Measurements from ENCODE around the gene TEX26.

Gene TEX26

DNA sequence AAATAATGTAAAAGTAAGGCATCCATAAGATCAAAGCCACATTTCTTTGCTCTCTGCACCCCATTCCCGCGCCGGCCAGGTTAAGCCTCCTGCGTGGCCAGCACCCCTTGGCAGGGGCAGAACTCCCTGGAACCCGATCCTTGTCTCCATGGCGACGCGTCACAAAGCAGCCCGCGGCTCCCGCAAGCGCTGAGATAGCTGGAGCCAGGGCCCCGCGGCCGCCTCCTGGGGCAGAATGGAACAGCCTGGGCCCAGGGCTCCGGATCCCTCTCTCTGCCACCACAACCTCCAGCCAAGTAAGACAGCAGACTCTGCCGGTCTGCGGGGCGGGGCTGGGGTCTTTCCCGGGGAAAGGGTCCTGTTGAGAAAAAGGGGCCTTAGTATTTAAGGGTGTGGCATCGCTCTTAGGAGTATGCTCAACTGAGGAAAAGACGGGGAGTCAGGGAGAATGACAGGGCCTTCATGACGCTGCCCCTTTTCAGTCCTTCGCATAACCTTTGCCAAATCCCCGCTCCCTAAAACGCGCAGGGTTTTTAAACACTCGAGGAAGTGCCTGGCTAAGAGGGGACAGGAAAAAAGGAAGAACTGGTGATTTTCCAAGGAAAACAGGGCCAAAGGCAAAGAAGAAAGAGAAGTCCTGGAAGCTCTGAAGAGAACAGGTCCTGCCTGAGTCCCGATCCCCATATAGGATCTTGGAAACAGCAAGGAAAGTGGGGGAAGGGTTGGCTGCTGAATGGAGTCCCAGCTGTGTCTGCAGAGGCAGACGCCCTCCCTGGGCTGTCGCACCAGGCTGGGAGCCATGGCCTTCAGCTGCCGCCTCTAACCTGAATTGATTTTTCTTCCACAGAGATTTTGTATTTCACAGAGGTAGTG, at the start of gene TEX26:
Gene TEX26 (plus strand): TSS at position 176 of the 873 bp plus-strand sequence. CDS start 60 bp downstream, at position 236.
- no peak for DNase-seq

DNA sequence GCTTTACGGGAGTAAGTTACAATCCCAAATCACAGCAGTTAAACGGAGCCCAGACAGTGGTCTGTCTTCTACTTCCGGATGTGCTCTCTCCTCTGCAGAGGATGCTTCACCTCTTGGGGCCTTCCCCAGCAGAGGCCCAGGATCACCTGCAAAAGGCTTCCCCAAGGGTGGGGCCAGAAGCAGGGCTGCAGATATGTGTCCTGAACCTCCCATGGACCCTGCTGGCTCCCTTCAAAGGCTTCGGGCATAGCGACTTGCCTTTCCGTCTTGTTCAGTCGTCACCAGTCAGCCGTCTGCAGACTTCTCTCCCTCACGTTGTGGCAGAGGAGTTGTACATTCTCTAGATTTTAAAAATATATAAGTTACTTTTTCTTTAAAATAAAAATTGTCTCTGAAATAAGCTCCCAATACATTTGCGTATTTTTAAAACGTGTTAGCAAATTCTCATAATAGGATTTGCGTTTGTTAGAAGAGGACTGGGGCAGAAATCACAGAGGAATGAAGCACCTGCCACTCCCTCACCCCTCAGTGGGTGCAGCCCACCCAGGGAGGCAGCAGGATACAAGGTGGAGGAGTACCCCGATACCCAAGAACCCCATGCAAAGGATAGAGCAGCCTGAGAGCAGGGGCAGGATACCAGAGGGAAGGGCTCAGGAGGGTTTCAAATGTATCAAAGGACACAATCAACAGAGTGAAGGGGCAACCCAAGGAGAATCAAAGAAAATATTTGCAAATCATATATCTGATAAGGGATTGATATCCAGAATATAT, 49.3 kb upstream of the TEX26 start:
- DNase-seq = no peak

DNA sequence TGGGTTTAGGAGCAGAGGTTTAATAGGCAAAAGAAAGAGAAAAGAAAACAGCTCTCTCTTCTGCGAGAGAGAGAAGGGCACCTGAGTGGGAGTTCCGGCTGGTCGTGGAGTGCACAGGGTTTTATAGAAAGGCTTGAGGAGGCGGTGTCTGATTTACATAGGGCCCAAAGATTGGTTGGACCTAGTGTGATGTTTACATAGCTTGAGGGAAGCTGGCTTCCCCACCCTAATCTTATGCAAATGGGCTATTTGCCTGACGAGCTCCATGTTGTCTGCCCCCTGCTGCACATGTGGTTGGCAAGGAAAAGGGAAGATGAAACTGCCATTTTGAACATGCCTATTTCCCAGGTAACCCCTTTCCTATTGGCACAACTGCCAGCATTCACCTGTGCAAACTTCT, 47.9 kb upstream of the TEX26 start:
- no peak for DNase-seq

DNA sequence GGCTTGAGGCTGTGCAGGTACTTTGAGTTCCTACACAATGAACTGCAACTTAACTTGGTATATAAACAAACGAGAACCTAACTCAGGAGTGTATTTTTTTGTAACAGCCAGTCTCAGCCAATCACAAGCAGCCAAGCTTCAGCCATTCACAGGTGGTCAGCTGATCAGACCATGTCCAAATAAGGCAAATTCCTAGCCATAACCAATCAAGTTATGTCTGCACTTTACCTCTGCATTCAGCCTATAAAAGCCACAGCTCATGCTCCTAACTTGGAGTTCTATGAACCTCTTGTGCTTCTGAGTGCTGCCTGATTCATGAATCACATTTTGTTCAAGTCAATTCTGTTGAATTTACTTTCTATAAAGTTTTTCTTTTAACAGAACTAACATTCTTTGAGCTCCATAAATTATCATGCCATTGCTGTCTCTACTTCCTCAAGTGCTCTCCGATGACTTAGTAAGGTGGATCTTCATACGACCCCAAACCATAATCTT, 43.2 kb upstream of the TEX26 start:
- no peak for DNase-seq

DNA sequence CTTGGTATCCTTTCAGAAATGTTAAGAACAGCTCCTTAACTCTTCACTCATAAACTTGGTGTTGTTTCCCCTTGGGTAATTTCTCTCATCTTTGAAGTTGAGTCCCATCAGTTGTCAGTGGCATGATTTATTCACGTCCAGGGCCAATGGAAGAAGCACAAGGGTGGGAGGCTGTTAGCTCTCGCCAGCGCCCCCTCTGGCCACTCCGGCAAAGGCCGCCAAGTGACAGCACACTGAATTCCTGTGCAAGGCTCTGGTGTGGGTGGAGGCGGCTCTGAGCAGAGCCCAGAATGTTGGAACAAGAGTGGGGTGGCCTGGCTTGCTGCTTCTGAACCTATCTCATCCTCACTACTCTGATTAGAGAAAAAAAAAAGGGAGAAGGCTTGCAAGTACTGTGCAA, 39.5 kb upstream of the TEX26 start:
- DNase-seq = no peak

DNA sequence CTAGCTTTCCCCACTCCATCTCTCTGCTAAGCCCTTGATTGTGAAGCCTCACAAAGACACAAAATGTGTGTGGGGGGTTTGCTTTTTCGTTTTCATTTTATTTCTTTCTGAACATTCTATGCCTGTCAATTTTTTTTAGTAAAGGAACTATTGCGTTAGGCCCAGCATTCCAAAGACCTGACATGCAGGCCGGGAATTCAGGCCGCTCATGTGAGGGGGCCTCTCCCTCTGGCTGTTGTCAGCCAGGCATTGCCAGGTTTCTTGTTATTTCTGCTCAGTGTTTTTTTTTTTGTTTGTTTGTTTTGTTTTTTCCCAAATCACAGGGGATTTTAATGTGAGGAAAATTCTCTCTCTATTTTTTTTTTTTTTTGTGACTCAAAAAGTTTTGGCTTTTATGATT, 36.7 kb upstream of the TEX26 start:
- no peak for DNase-seq

GRCh38 chr13:30898070-30898469, 34.4 kb upstream of the TEX26 start:
- no peak for DNase-seq

GRCh38 chr13:30898678-30899241, 33.7 kb upstream of the TEX26 start:
- DNase-seq = no peak

DNA sequence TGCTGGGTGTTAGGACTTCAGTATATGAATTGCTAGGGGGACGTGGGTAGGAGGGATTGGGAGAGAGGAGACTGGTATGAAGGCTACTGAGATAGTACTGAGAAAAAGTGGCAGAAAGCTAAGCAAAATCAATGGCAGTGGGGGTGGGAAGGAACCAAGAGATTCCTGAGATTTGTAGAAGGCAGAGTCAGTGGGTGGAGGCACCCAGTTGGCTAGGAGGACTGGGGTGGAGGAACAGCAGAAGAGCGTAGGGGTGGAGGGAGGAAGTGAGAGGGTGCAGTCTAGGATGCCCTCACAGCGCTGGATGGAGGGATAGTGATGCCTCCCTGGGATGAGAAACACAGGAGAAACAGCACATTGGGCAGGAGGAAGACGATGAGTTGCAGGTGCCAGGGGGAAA, 32.0 kb upstream of the TEX26 start:
- no peak for DNase-seq

DNA sequence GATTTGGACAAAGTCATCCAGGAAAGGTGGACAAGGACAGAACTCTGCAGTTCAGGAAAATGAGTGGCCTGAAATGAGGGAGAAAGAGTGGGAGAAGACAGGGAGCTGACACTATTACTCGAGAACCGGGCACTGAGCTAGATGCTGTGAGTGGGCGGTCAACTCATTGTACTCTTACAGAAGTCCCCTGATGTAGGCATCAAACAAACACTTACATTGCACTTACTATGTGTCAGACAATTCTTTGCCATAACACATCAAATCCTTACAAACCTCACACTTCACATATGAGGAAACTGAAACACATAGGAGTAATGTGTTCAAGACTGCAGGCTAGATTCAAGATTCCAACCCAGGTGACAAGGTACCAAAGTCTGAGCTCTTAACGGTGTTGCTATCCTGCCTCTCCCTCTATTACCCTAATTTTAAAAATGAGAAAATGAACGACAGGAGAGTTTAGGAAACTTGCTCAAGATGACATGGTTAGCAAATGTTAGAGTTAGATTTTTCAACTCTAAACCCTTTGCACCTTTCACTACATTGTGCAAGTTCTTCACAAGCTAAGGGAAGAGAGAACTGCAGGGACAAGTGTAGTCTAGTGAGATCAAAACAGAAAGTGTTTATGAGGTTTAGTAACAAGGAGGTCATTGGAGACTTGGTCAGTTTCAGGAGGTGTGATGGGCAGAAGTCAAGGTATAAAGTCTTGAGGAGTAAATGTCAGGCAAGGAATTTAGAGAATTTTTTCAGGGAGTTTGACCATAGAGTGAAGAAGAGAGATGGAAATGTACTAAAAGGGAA, 31.3 kb upstream of the TEX26 start:
- no peak for DNase-seq

DNA sequence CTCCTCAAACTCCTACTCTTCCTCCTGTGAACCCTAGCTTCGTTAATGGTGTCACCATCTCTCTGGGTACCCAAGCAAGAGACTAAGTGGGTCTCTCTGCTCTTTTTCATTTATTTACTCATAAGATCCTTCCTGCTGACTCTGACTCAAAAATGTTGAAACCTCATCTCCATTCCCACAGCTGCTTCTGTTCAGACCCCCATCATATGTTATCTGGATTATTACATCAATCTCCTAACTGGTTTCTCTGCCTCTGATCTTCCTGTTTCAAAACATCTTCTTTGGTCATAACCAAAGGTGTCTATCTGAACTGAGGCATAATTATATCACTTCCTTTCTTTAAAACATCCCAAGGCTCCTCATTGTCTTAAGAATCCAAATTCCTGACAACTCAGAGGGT, 28.4 kb upstream of the TEX26 start:
- no peak for DNase-seq

DNA sequence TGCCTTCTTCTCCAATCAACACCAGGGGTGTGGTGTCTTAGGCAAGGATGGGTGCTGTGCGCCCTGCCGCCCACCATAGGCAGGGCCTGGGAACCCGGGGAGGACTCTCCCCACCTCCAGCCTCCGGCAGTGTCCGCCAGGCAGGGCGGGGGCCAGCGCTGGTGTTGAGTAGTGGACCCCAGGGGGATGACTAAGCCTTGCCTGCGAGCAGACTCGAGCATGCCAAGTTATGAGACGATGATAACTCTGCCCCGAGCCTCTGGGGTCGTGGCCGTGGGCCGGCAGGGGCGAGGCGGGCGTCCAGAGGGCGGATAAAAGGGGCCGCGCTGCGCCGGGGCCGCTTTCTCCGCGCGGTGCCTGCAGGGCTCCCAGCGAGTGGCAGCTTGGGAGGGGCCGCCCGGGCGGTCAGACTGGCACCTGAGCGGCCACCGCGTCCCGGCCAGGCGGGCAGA, 26.5 kb upstream of the TEX26 start, which contains the start of gene MEDAG:
Gene MEDAG (plus strand): TSS at position 340 of the 452 bp plus-strand sequence. CDS start 245 bp downstream, outside the sequence.
- no peak for DNase-seq

GRCh38 chr13:30906411-30907051, 25.9 kb upstream of the TEX26 start:
- DNase-seq = no peak

DNA sequence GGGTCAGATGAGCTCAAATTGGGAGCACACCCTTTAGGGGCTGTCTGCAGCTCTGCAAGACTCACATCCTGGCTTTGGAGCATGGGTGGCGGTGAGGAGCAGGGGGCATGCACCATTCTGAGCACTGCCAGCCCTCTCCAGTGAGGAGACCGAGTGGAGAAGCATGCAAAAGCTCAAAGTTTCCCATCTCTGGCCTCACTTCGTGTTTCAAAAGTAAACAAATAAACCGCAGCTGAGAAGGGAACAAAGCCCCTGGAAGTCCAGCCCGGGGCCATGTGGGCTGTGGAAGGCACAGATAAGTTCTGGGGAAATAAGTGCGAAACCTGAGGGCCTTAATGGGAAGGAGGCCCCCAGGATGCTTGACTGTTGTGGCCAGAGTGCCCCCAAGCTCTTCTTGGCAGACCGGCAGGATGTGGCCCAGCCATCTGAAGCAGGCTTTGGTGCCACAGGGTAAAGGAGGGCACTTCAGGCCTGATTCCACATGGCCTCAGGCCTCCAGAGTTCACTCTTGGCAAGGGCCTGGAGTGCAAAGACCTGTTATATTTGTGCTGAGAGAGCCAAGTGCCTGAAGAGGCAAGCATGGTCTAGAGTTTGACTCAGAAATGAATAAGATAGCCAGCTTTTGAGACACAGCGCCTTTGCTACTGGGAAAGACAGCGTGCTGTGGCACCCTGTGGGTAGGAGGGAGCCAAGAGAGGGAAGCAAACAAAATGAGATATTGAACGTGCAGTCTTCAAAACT, 25.2 kb upstream of the TEX26 start:
- DNase-seq = no peak

DNA sequence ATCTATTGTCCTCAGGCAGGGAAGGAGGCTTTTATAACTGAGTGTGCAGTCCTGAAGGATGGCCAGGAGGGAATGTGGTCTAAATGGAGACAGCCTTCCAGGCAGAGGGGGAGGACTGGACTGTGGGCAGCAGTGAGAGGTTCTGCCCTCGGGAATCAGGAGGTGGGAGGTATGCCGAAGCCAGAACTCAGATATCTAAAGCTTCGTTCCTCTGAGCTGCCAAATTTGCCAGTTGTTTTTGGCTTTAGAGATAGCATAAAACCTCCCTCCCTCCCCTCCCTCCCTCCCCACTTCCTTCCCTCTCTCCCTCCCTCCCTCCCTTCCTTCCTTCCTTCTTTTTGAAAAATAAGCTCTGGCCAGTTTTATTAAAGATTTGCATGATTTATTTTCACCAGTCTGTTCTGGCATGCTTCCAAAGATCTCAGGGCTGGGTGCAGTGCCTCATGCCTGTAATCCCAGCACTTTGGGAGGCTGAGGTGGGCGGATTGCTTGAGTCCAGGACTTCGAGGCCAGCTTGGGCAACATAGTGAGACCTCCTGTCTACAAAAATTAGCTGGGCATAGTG, 24.0 kb upstream of the TEX26 start:
- no peak for DNase-seq

DNA sequence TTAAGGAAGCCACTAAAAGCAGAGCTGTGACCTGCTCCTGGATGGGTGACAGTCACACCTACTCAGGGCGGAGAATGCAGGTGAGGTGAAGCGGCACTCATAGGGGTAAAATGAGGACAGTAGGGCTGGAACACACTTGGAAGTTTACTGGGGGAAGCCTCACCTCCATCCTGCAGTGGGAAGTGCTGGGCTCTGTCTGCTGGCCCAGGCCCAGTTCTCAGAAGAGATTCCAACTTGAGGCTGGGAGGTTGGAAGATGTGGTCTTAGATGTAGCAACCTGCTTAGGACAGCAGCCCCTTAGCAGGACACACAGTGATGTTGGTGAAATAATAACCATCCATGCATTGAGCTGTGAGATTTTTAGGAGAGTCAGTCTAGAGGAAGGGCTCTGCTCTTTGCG, 21.8 kb upstream of the TEX26 start:
- DNase-seq = no peak

DNA sequence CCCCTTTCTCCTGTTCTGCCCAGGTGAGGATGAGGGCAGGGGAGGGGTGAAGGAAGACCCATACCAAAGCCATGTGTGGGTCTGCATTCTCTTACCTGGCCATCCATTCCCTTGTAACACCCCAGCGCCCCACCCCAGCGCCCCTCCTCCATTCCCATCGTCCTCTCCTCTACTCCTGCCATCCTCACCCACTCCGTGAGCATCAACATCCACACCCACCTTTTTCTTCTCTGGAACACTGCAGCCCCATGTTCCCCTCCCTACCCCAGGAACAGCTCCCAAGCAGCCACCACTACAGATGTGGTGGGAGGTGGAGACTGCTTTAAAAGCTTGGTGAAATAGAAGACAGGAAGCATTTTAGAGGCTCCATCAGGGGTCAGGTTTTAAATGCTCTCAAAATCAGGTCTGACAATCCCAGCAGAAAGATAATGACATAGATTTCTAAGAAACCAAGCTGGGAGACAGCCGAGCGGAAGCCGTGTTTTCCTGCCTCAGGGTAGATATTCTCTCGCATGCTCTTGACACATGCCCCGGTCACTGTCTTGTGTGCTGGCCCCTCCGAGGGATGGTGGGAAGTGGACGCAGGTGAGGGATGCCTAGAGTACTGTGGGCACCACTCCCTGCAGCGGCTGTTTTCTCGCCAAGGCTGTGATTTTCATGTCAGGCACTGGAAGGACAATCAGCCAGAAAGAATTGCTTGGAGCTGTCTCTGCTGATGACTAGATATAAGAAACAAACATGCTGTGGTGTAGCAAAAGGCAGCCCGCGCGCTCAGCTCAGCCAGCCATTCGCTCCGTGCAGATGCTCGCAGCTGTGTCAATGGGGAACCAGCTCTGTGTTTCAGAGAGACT, 16.5 kb upstream of the TEX26 start:
- no peak for DNase-seq

GRCh38 chr13:30916991-30917390, 15.5 kb upstream of the TEX26 start:
- no peak for DNase-seq

DNA sequence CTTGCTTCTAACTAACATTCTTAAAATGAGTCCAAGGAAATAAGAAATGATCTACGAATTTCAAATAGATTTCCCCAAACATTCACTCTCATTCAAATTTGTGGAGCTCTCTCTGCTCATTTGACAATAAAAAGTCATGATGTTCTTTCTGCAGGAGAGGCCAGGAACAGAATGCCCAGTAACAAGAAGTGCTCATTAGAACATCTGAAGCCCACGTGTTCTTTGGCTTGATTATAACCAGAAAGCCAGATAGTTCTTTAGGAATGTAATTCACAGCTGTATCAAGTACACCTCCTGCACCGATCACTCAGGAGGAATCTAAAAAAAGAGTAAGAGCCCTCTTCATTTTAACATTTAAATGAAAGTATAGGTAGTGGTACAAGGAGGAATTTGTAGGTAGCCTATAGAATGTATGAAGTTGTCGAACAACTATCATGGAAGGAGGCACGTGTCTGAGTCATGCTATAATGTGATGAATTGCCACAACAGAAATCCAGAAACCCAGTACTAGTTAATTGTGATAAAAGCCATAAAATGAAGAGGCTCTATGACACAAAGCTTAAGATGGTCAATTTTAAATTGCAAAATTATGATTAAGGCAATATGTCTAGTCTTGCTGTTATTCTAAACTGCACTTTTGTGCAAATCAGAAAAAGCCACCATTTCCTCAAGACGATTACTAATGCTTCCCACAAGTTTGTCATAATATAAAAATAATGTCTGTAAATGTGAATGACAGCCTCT, 13.6 kb upstream of the TEX26 start:
- DNase-seq = no peak

Data from NCI-H510A treated with DMSO at 0.1 percent for 48 hours (cell line).